ENCODE data around the gene C2CD4C.
"Not testable (repeated sequence)": the region's sequence is repeated elsewhere in the genome, so short reads cannot be mapped to it uniquely, and the experiment has no call there.

C2CD4C gene

GRCh38 chr19:408902-409515, at the start of gene C2CD4C:
C2CD4C (minus strand) TSS chr19:409147; CDS start chr19:408361, 786 bp downstream.
- DNase-seq: no peak

- no peak for DNase-seq
Measured at GRCh38 chr19:458091-459042, 49.4 kb upstream of the C2CD4C start.

- no peak for DNase-seq
Measured at GRCh38 chr19:457636-458035, 48.7 kb upstream of the C2CD4C start.

- no peak for DNase-seq
Measured at GRCh38 chr19:456547-457110, 47.7 kb upstream of the C2CD4C start.

GRCh38 chr19:455851-456546, 47.1 kb upstream of the C2CD4C start:
- no peak for DNase-seq

- DNase-seq: no peak
Measured at GRCh38 chr19:455031-455705, 46.2 kb upstream of the C2CD4C start.

- DNase-seq: no peak
Measured at GRCh38 chr19:453606-454005, 44.7 kb upstream of the C2CD4C start.

- DNase-seq: no peak
Measured at GRCh38 chr19:452829-453228, 43.9 kb upstream of the C2CD4C start.

- DNase-seq: not testable (repeated sequence)
Measured at GRCh38 chr19:450912-451481, 42.0 kb upstream of the C2CD4C start.

GRCh38 chr19:449916-450315, 41.0 kb upstream of the C2CD4C start:
- no peak for DNase-seq

GRCh38 chr19:447816-448560, 39.0 kb upstream of the C2CD4C start:
- no peak for DNase-seq

- DNase-seq: no peak
Measured at GRCh38 chr19:447064-447426, 38.1 kb upstream of the C2CD4C start.

GRCh38 chr19:444677-445210, 35.8 kb upstream of the C2CD4C start:
- DNase-seq: no peak

GRCh38 chr19:443005-443404, 34.1 kb upstream of the C2CD4C start:
- no peak for DNase-seq

- no peak for DNase-seq
Measured at GRCh38 chr19:442085-442484, 33.1 kb upstream of the C2CD4C start.

- no peak for DNase-seq
Measured at GRCh38 chr19:441213-441836, 32.4 kb upstream of the C2CD4C start.

GRCh38 chr19:440391-441212, 31.7 kb upstream of the C2CD4C start:
- no peak for DNase-seq

GRCh38 chr19:439167-439900, 30.4 kb upstream of the C2CD4C start:
- no peak for DNase-seq

- DNase-seq: no peak
Measured at GRCh38 chr19:438416-438958, 29.5 kb upstream of the C2CD4C start.

Data from CD4-positive, alpha-beta T cell treated with Interleukin-4 for 4 hours (primary cell).